Measurements from ENCODE around the gene AIG1. TPM values are rescaled to one million over a fixed set of nuclear protein-coding genes. Genes with fewer than 3 reads are reported as not detected.
"Not testable (repeated sequence)": the region's sequence is repeated elsewhere in the genome, so short reads cannot be mapped to it uniquely, and the experiment has no call there.

The AIG1 gene
- total RNA-seq, 1 donor from 2014 or later = 91.5 TPM

DNA sequence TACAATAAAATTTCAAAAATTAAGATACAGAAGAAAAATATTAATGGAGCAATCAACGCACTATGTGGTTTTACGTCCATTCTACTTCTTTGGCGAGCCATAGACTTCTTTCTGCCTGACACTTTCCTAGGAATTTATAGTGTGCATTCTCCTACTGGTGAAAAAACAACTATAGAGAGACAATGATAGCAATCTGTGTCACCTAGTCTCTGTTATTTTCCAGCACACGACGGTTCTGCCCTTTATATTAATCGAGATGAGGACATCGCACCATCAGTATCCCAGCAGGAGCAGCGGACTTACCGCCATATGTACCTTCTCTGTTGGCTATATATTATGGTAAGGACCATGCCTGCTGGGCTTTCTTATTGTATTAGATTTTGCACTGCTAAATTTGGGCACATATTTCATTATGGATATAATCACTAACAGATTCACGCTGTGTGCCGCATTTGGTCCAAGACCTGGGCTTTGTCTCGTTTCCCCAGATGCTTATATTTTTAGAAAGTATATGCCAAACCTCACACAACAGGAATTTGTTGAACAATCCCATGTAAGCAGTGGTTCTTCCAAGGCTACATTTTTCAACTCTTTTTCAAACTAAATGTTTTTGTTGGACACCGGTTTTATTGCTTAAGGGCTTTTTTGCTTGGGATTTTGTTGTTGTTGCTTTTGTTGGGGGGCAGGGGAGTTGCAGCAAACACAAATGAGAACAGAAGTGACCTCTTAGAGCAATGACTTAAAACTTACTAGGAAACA, 223.4 kb downstream of the AIG1 start:
- intact Hi-C loops (cut with micrococcal nuclease) = no loop called here
- DNase-seq (no peak), ATAC-seq (no peak)

DNA sequence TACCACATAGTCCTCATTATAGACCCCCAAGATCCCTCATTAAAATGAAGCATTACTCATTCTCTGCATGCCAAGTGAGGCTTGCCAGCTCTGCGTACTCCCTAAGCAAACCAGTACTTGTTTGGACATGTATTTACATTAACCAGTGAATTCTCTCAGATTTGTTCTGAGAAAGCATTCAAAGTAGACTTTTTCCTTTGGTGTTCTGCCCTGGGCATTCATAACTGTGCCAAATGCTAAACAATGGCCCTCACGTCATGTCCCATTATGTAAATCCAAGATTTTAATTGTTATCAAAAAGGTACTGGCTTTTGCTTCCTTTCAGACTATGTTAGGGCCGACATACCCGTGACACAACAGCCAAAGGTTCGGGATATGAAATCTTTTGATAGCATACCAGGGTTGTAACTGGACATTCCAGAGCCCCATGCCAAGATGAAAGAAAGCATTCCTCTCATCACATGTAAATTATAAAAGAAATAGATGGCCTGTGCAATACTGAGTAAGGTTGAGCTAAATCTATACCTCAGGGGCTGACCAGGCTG, 225.6 kb downstream of the AIG1 start:
- ATAC-seq (no peak), DNase-seq (no peak)
- intact Hi-C loops (cut with micrococcal nuclease) = no loop called here

DNA sequence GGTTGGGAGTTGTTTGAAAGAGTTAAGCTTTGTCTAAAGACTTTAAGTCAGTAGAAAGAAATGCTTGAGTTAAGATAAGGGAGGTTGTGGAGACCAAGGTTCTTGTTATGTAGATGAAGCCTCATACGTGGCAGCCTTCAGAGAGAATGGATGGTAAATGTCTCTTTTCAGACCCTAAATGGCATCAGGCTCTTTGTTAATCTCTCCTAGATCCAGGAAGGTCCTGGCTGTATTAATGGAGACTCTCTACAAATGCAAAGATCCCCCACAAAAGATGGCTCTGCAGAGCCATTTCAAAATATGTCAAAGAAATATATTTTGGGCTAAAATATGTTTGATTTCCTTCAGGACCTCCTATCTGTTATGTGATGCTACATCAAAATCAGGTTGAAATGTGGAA, 228.2 kb downstream of the AIG1 start:
- no peak for ATAC-seq
- intact Hi-C loops (cut with micrococcal nuclease) = no loop called here

GRCh38 chr6:143290206-143290605, 229.5 kb downstream of the AIG1 start:
- DNase-seq (no peak), ATAC-seq (no peak)

More for the DNA sequence above, 228.2 kb downstream of the AIG1 start:
- DNase-seq = no peak

DNA sequence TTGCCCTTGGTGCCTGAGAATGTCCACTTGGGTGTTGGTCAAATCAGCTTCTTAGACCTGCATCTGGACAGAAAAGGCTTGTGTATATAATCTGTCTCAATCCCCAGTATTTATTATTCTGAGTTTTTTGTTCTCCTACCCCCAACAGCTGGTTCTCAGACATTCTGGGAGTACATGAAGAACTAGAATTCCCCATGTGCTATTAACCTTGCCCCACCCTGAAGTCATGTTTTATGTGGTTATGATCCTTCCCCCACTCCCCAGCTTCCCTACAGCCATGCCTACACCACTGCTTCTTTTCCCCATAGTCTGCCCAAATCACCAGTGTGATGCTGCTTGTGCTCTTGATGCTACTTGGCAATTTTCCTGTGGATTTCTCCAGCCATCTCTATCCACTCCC, 232.8 kb downstream of the AIG1 start:
- intact Hi-C loops (cut with micrococcal nuclease) = no loop called here
- ATAC-seq = no peak

More at GRCh38 chr6:143290206-143290605, 229.5 kb downstream of the AIG1 start:
- intact Hi-C loops (cut with micrococcal nuclease) = no loop called here

GRCh38 chr6:143294265-143294860, 233.7 kb downstream of the AIG1 start:
- ATAC-seq = no peak

More for the DNA sequence above, 232.8 kb downstream of the AIG1 start:
- DNase-seq = no peak

DNA sequence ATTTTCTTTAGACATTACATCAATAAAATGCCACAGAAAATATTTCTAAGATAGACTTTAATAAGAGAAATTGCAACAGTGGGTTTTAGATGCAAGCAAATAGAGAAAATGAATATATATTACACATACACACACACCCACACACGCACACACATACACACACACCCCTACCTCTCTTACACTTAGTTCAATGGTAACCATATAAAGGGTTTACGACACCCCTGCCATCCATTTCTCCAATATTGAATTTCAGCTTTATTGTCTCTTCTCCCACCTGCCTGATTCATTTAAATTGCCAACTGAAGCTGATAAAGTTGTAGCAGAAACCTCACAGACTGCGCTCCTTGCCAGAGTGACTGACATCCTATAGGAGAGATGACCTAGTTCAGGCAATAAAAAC, 235.2 kb downstream of the AIG1 start:
- DNase-seq (no peak), ATAC-seq (no peak)
- intact Hi-C loops (cut with micrococcal nuclease) = no loop called here

More at GRCh38 chr6:143294265-143294860, 233.7 kb downstream of the AIG1 start:
- intact Hi-C loops (cut with micrococcal nuclease) = no loop called here
- DNase-seq = no peak

DNA sequence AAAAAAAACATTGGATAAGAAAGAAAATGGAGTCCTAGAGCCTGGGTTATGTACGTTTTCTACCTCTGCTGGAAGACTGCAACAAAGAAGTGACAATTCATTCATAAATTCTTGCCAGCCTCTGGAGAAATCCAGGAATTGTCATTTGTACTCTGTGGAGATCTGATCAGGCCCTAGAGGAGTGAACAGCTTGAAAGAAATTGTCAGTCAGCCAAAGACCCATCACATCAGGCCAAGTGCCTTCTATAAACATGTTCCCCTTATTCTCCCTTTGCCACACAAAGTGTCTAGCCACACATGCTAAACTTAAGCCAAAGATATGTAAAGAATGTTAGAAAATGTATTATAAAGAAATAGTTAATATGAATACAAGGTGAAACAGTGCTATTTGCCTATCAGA, 237.4 kb downstream of the AIG1 start:
- DNase-seq = no peak
- intact Hi-C loops (cut with micrococcal nuclease) = no loop called here
- ATAC-seq = peak; percentile 35

- intact Hi-C loops (cut with micrococcal nuclease) = no loop called here
- no peak for ATAC-seq
- DNase-seq = no peak
Observed at GRCh38 chr6:143299253-143300166, 238.8 kb downstream of the AIG1 start.

GRCh38 chr6:143301188-143301587, 240.5 kb downstream of the AIG1 start:
- DNase-seq (no peak), ATAC-seq (no peak)
- intact Hi-C loops (cut with micrococcal nuclease) = no loop called here

DNA sequence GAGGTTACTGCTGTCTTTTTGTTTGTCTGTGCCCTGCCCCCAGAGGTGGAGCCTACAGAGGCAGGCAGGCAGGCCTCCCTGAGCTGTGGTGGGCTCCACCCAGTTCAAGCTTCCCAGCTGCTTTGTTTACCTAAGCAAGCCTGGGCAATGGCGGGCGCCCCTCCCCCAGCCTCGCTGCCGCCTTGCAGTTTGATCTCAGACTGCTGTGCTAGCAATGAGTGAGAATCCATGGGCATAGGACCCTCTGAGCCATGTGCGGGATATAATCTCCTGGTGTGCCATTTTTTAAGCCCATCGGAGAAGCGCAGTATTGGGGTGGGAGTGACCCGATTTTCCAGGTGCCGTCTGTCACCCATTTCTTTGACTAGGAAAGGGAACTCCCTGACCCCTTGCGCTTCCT, 247.1 kb downstream of the AIG1 start:
- intact Hi-C loops (cut with micrococcal nuclease); ATAC-seq; DNase-seq: not testable (repeated sequence)

DNA sequence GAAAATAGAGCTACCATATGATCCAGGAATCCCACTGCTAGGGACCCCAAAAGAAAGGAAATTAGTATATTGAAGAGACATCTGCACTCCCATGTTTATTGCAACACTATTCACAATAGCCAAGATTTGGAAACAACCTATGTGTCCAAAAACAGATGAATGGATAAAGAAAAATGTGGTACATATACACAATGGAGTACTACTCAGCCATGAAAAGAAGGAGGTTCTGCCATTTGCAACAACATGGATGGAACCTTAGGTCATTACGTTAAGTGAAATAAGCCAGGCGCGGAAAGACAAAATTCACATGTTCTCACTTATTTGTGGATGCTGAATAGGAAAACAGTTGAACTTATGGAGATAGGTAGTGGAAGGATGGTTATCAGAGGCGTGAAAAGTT, 252.5 kb downstream of the AIG1 start:
- ATAC-seq (no peak), DNase-seq (no peak)
- intact Hi-C loops (cut with micrococcal nuclease) = no loop called here

- no peak for DNase-seq
- no peak for ATAC-seq
- intact Hi-C loops (cut with micrococcal nuclease) = no loop called here
Observed at GRCh38 chr6:143321491-143322086, 260.9 kb downstream of the AIG1 start.

- DNase-seq (no peak), ATAC-seq (no peak)
- intact Hi-C loops (cut with micrococcal nuclease) = no loop called here
Observed at GRCh38 chr6:143322386-143322785, 261.7 kb downstream of the AIG1 start.

GRCh38 chr6:143323729-143324470, 263.2 kb downstream of the AIG1 start:
- no peak for ATAC-seq
- no peak for DNase-seq
- intact Hi-C loops (cut with micrococcal nuclease) = no loop called here

DNA sequence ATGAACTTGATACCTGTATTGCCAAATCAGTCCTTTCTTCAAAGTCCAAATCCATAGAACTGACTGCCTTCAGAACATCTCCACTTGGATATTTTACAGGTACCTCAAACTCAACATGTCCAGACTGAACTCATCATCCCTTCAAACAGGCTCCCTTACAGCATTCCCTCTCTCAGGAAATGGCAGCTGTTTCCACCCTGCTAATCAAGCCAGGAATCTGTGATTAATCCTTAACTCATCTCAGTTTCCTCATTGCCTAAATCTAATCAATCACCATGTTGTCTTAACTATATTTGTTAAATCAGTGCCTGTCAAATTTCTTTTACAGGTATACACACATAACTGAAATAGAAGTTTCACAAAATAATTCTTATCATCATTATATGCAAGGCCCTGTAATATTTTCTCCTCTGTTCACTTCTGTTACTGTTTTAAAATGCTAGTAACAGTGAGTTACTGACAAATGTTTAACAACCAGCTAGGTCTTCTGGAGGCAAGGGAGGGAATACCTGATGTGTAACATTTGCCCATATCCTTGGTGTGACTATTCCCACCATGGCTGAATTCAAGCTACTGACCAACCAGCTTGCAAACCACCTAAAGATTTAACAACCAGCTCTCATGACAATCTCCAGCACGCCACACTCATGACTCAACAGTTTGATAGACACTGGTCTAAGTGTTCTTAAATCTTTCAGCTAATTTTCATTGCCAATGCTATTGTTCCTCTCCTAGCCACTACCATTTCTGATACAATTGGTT, 264.9 kb downstream of the AIG1 start:
- intact Hi-C loops (cut with micrococcal nuclease) = no loop called here
- DNase-seq (no peak), ATAC-seq (no peak)

DNA sequence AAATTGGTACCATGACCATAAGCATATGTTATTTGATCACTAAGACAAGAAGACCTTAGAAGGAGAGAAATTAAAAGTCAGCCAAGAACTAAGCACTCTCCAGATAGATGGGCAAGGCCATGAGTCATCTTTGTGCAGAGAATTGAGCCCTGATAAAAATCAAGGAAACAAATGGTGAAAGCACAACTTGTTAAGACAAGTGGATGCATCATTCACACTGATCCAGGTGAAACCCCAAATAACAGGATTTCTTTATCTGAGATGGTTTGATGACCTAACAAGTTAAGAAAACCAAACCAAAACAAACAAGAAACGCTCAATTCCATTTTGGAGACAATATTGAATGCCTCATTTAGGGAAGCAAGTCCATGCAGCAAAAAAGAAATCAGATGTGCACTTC, 268.2 kb downstream of the AIG1 start:
- ATAC-seq = no peak
- intact Hi-C loops (cut with micrococcal nuclease) = no loop called here
- no peak for DNase-seq

DNA sequence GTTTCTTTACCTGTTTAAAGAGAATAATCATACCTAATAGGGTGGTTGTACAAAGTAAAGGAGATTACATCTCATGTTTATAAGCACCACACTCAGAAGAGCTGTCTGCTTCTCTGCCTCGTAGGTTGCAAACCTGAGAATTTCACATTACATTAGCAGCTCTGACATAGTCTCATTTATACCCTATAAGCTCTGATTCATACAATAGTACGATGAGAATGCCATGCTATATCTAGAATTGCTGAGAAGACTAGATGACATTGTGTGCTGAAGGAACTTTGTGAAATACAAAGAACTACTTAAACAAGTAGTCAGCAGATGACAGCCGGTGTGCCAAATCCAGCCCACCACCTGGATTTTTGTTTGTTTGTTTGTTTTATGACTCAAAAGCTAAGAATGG, 268.6 kb downstream of the AIG1 start:
- no peak for DNase-seq
- intact Hi-C loops (cut with micrococcal nuclease) = no loop called here
- ATAC-seq = no peak

Measured in left ventricle myocardium superior (tissue), 1 donor.